ENCODE measurements around the gene INAFM1.

The INAFM1 gene

GRCh38 chr19:47274071-47274890, at the start of gene INAFM1:
Gene INAFM1, plus strand, starts transcription at chr19:47274885. Its CDS starts 35 bp downstream, at chr19:47274920.
- no peaks in the 10 kb centered on the region for H3K9me3 ChIP-seq (ENCODE audit: low read length)
- H3K79me2 ChIP-seq (ENCODE audit: insufficient read depth, low read length): no peaks in the 10 kb centered on the region
- H2AFZ ChIP-seq (ENCODE audit: low read length): no peak within 1 kb of the TSS
- peak within 1 kb of the TSS; percentile 82 for H3K4me3 ChIP-seq (ENCODE audit: low read depth, low read length, poor library complexity, severe bottlenecking)
- no peaks in the 10 kb centered on the region for H3K27me3 ChIP-seq (ENCODE audit: insufficient read depth, low read length)
- H3K9ac ChIP-seq (ENCODE audit: low read length): peak within 1 kb of the TSS; percentile 93
- H4K20me1 ChIP-seq (ENCODE audit: insufficient read depth, low read length): no peaks in the 10 kb centered on the region
- H3K27ac ChIP-seq (ENCODE audit: low read depth, low read length, poor library complexity, severe bottlenecking): peak within 1 kb of the TSS; percentile 91
- no peak for TF ChIP-seq EZH2 (IDR thresholded peaks at IDR 0.05; ENCODE audit: borderline replicate concordance, low read length)
- TF ChIP-seq, protein P1, sequence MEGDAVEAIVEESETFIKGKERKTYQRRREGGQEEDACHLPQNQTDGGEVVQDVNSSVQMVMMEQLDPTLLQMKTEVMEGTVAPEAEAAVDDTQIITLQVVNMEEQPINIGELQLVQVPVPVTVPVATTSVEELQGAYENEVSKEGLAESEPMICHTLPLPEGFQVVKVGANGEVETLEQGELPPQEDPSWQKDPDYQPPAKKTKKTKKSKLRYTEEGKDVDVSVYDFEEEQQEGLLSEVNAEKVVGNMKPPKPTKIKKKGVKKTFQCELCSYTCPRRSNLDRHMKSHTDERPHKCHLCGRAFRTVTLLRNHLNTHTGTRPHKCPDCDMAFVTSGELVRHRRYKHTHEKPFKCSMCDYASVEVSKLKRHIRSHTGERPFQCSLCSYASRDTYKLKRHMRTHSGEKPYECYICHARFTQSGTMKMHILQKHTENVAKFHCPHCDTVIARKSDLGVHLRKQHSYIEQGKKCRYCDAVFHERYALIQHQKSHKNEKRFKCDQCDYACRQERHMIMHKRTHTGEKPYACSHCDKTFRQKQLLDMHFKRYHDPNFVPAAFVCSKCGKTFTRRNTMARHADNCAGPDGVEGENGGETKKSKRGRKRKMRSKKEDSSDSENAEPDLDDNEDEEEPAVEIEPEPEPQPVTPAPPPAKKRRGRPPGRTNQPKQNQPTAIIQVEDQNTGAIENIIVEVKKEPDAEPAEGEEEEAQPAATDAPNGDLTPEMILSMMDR (IDR thresholded peaks at IDR 0.05; ENCODE audit: low read length): no peak
- peaks cover 19% of the 10 kb centered on the region for H3K4me1 ChIP-seq (ENCODE audit: insufficient read depth, low read length, severe bottlenecking)
- H3K4me2 ChIP-seq (ENCODE audit: low read length): peak within 1 kb of the TSS; percentile 92
- H3K9me2 ChIP-seq (ENCODE audit: low read depth, low read length): no peaks in the 10 kb centered on the region
- H3F3A ChIP-seq (ENCODE audit: insufficient read depth, low read length): no peaks in the 10 kb centered on the region
- peaks cover 15% of the 10 kb centered on the region for H3K36me3 ChIP-seq (ENCODE audit: insufficient read depth, low read length)

- Histone ChIP-seq H4K20me1 (ENCODE audit: insufficient read depth, low read length) (no peaks in the 10 kb centered on the region), H3K27me3 (ENCODE audit: insufficient read depth, low read length) (no peaks in the 10 kb centered on the region), H3K4me1 (ENCODE audit: insufficient read depth, low read length, severe bottlenecking) (peaks cover 42% of the 10 kb centered on the region), H3K4me3 (ENCODE audit: low read depth, low read length, poor library complexity, severe bottlenecking) (peak overlapping the region; percentile 95), H3K79me2 (ENCODE audit: insufficient read depth, low read length) (no peaks in the 10 kb centered on the region), H3K9me3 (ENCODE audit: low read length) (no peaks in the 10 kb centered on the region), H3K9ac (ENCODE audit: low read length) (peak overlapping the region; percentile 73), H3K27ac (ENCODE audit: low read depth, low read length, poor library complexity, severe bottlenecking) (peak overlapping the region; percentile 90), H3F3A (ENCODE audit: insufficient read depth, low read length) (peaks cover 11% of the 10 kb centered on the region; the same call in 1 of the 2 replicates), H3K9me2 (ENCODE audit: low read depth, low read length) (no peaks in the 10 kb centered on the region), H3K36me3 (ENCODE audit: insufficient read depth, low read length) (peaks cover 2% of the 10 kb centered on the region; the same call in 1 of the 2 replicates), H3K4me2 (ENCODE audit: low read length) (peak overlapping the region; percentile 81), H2AFZ (ENCODE audit: low read length) (no peak overlapping the region)
- TF ChIP-seq, protein P1 (IDR thresholded peaks at IDR 0.05; ENCODE audit: low read length): no peak
- no peak for TF ChIP-seq EZH2 (IDR thresholded peaks at IDR 0.05; ENCODE audit: borderline replicate concordance, low read length)
Observed at GRCh38 chr19:47225746-47226425, 48.8 kb upstream of the INAFM1 start.

DNA sequence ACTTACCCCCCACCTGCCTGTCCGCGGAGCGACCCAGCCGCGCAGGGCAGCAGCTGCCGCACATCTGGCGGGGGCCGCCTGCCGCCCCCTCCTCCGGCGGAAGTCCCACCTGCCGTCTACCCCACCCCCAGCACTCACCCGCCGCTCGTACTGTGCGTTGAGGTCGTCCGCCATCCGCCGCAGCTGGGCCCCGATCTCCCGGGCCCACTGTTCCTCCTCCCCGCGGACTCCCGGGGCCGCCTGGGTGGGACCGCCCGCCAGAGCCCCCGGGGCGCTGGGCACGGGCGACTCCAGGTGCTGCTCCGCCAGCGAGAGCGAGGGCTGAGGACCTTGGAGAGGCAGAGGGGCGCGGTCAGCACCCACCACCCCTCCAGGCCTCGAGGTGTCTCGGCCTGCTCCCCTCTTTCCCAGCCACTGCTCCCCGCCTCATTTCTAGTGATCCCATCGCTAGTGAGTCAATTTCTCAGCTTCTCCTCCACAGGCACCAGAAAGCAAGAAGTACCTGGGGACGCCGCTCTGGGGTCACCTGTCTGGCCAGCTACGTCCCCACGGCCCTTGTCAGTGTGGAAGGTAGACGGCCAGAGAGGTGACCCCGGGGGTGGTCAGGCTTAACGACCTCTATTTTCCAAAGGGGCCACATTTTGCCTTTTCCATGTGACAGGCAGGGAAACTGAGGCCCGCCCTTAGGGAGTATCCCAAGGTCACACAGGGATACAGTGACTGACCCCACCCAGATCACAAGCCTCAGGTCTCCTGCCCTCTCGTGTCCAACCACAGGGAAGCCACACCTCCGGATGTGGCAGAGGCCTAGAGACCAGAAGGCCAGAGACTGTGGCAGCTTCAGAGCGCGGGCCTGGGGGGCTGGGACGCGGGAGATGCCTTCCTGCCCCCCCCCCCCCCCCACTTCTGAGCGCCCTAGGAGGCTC, 48.0 kb upstream of the INAFM1 start:
- Histone ChIP-seq H3K9me2 (ENCODE audit: low read depth, low read length) (no peaks in the 10 kb centered on the region), H3K9me3 (ENCODE audit: low read length) (no peaks in the 10 kb centered on the region), H3K36me3 (ENCODE audit: insufficient read depth, low read length) (no peaks in the 10 kb centered on the region), H3K27me3 (ENCODE audit: insufficient read depth, low read length) (no peaks in the 10 kb centered on the region), H3F3A (ENCODE audit: insufficient read depth, low read length) (peaks cover 11% of the 10 kb centered on the region; the same call in 1 of the 2 replicates), H2AFZ (ENCODE audit: low read length) (no peak overlapping the region), H3K79me2 (ENCODE audit: insufficient read depth, low read length) (no peaks in the 10 kb centered on the region), H3K27ac (ENCODE audit: low read depth, low read length, poor library complexity, severe bottlenecking) (peak overlapping the region; percentile 90), H3K4me1 (ENCODE audit: insufficient read depth, low read length, severe bottlenecking) (peaks cover 48% of the 10 kb centered on the region), H3K4me2 (ENCODE audit: low read length) (peak overlapping the region; percentile 81), H4K20me1 (ENCODE audit: insufficient read depth, low read length) (no peaks in the 10 kb centered on the region), H3K4me3 (ENCODE audit: low read depth, low read length, poor library complexity, severe bottlenecking) (peak overlapping the region; percentile 95), H3K9ac (ENCODE audit: low read length) (peak overlapping the region; percentile 73)
- TF ChIP-seq EZH2 (IDR thresholded peaks at IDR 0.05; ENCODE audit: borderline replicate concordance, low read length): no peak
- TF ChIP-seq, protein P1 (IDR thresholded peaks at IDR 0.05; ENCODE audit: low read length): no peak
